Keratinocyte (primary cell): ENCODE data around the gene GMPR2.
"Not testable (repeated sequence)": the region's sequence is repeated elsewhere in the genome, so short reads cannot be mapped to it uniquely, and the experiment has no call there.

Experiments used
- EZH2 ChIP-seq: IDR thresholded peaks from one replicate; pipeline ENCODE4 v1.6.1; 2012; ENCODE audit warnings: inconsistent platforms, mild to moderate bottlenecking, low read length, moderate library complexity
- TF ChIP-seq, protein P1 (sequence below), 3 experiments: IDR thresholded peaks in 1 of 3; conservative IDR thresholded peaks in 1 of 3; optimal IDR thresholded peaks in 1 of 3; 2 replicates in 2 of 3; 3 replicates in 1 of 3; pipeline versions ENCODE3 to v1.5.1; 2011; ENCODE audit warnings: low read length in 3 of 3, mild to moderate bottlenecking in 3 of 3, moderate library complexity in 2 of 3, control low read depth in 1 of 3, inconsistent platforms in 1 of 3; ENCODE audit not compliant: insufficient read depth in 2 of 3; ENCODE audit errors: extremely low read depth in 1 of 3

GRCh38 chr14:24203249-24203886 is 29.4 kb upstream of the GMPR2 start:
- TF ChIP-seq, protein P1, sequence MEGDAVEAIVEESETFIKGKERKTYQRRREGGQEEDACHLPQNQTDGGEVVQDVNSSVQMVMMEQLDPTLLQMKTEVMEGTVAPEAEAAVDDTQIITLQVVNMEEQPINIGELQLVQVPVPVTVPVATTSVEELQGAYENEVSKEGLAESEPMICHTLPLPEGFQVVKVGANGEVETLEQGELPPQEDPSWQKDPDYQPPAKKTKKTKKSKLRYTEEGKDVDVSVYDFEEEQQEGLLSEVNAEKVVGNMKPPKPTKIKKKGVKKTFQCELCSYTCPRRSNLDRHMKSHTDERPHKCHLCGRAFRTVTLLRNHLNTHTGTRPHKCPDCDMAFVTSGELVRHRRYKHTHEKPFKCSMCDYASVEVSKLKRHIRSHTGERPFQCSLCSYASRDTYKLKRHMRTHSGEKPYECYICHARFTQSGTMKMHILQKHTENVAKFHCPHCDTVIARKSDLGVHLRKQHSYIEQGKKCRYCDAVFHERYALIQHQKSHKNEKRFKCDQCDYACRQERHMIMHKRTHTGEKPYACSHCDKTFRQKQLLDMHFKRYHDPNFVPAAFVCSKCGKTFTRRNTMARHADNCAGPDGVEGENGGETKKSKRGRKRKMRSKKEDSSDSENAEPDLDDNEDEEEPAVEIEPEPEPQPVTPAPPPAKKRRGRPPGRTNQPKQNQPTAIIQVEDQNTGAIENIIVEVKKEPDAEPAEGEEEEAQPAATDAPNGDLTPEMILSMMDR (optimal IDR thresholded peaks at IDR 0.05 in 1 of 3, IDR thresholded peaks at IDR 0.05 in 1 of 3, conservative IDR thresholded peaks at IDR 0.05 in 1 of 3; ENCODE audit: extremely low read depth in 1 of 3, insufficient read depth in 2 of 3, low read length in 3 of 3), result not testable (repeated sequence)
- not testable (repeated sequence) for TF ChIP-seq EZH2
